HG03378 (cell line): ENCODE results near the gene FLVCR2.

Experiments used
- ATAC-seq: cut with Tn5 transposase; IDR thresholded peaks from one replicate; pipeline ENCODE4 v1.9.1; 2021; ENCODE audit warnings: mild to moderate bottlenecking, moderate library complexity; ENCODE audit not compliant: unreplicated experiment

Gene FLVCR2, protein sequence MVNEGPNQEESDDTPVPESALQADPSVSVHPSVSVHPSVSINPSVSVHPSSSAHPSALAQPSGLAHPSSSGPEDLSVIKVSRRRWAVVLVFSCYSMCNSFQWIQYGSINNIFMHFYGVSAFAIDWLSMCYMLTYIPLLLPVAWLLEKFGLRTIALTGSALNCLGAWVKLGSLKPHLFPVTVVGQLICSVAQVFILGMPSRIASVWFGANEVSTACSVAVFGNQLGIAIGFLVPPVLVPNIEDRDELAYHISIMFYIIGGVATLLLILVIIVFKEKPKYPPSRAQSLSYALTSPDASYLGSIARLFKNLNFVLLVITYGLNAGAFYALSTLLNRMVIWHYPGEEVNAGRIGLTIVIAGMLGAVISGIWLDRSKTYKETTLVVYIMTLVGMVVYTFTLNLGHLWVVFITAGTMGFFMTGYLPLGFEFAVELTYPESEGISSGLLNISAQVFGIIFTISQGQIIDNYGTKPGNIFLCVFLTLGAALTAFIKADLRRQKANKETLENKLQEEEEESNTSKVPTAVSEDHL

DNA sequence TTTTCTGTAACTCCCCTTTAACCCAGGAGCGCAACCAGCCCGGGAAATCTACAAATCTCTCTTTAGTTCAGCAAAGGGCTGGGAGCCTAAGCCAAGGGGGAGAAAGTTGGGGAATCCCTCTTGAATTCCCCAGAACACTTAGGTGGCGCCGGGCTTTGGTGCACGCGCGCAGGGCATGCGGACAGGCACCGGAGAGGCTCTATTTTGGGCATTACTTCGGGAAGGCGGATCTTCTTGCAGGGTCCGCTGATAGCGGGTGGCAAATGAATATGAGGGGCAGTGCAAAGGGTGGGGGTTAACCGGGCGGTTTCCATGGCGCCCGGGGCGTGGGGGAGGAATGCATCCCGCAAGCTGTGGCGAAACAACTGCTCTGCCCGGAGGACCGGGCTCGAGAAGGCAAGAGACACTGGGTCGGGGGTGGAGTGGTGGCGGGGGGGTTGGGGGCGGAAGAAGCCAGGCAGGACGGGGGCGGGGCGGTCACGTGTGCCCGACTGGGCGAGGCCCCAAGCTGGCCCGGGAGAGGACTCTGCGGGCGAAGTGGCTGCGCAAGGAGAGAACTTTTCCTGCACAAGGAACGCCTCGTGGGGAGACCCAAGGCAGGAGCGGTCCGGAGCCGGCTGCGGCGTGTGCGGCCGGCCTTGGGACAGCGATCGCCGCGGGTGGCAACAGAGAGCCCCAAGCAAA is at the start of gene FLVCR2:
TSS of gene FLVCR2 (plus strand) at position 519 of the 684 bp plus-strand sequence. CDS start 353 bp downstream, outside the sequence.
- peak; percentile 34 for ATAC-seq

DNA sequence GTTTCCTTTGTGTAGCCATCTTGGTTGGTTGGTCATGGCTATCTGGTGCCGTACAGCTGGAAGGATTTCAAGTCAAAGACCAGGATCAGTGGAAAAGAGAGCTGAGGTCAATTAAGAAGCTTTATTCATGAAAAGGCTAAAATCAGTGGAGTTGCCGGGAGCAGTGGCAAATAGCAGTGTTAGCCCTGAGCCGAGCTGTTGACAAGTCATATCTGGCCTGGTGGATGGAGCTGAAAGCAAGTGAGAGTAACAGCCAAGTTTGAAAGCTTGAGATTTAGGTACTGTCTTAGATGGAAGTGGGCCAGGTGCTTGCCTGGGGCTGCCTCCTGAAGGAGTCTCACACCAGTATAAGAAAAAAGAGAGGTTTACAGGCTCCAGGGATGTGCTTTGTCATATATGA is 47.2 kb upstream of the FLVCR2 start:
- ATAC-seq, result no peak

DNA sequence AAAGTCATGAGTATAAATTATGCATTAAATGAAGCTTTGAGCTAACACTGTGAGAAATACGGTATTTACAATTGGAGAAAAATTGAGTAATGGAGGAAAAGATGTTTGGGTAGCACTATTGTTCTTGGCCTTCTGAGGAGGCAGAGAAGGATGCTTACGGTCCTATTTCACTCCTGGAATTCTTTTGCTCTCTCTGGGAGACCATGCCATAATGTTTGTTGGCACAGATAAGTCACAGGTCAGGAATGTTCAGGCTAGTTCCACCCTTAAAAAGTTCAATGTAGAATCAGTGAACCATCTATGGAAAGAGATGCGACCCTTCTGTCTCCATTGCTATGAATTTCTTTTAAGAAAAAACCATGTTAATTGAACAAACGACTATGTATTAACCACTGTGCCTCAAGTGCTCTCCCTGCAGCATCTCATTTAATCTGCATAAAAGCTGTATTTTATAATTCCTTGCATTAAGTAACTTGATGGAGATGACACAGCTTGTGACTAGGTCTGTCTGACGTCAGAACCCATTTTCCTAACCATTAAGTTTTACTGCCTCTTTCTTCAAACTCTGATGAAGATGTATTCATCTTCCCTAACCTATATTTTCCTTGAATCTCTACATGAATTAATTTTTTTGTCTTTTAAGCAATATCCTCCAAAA is 46.6 kb upstream of the FLVCR2 start:
- no peak for ATAC-seq

DNA sequence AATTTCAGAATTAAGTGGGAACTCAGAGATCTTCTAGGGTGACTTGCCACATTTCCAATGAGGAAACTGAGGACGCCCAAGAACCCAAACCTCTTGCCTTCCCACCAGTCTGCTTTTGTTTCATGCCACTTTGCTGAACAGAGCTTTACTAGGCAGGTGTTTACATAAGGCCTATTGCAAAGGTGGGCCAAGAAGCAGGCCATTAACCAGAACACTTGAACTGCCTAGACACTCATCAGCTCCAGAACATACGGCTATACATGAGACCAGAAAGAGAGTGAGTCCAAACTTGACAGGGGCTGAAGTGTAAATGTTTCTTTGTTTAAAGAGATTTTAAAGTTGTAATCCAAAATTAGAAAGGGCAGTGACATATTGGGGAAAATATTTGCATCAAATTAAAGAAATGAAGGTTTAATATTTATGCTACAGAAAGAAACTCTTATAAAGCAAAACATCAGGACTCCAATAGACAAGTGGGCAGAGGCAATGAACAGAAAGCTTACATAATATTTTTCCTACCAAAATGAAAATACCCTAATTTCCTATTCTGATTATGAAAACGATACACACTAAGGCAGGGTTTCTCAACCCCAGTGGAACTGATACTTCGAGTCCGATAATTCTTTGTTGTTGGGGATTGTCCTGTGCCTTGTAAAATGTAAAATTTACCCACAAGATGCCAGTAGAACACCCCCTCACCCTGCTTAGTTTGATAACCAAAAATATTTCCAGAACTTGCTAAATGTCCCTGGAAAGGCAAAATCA is 44.4 kb upstream of the FLVCR2 start:
- no peak for ATAC-seq

DNA sequence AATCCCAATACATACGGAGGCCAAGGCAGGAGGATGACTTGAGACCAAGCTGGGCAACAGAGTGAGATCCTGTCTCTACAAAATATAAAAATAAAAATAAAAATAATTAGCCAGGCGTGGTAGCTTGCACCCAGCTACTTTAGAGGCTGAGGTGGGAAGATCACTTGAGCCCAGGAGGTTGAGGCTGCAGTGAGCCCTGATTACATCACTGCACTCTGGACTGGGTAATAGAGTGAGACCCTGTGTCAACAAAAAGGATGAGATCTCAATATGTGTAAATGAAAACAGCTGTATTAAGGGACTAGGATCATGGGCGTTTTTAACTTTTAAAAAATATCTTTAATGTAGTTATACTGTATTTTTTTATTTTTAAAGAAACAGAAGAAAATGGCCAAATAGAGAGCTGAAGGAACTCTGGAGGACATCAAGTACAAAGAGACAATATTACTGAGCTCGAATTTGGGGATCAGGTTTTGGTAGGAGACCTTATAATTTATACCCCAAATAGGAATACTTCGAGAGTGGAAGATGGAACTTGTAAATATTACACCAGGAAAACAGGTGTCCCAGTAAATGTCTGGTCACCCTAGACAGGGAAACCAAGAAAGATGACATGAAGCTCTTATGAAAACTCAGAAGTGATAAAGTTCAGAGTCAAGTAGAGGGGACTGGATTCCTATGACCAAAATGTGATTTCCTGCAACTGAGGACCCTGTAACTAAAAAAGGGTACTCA is 43.1 kb upstream of the FLVCR2 start:
- ATAC-seq, result no peak

DNA sequence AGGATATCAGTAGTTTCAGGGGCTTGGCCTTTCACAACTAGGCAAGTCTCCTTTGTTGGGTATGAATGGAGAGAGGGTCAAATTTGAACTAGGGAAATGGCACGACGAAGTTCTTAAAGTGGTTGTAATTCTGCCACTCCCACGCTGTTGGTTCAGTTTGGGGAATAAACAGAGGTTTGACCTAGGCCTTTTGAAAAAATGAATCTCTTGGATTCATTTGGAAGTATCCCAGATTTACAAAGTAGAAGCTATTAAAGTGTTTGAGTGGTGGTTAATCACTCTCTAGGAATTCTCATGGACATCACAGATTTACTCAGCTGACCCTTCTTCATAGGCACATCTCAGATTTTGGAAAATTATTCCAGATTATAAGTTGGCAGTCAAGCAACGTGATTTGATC is 41.3 kb upstream of the FLVCR2 start:
- no peak for ATAC-seq

DNA sequence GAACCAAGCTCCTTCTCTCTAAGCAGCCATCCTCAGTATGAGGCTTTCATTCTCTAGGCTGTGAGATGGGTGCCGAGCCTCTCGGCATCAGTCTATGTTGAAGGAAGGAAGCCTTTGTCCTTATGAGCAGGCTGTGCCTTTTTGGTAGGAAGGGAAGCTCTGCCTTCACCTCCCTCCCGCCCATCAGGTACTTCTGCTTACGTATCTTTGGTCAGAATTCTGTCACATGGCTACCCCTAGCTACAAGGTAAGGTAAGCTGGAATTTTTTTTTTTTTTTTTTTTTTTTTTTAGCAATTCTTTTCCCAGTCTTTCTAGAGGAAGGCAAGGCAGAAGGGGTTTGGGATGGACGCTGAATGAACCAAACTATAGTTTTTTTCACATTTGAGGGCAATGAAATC is 39.3 kb upstream of the FLVCR2 start:
- ATAC-seq, result no peak

DNA sequence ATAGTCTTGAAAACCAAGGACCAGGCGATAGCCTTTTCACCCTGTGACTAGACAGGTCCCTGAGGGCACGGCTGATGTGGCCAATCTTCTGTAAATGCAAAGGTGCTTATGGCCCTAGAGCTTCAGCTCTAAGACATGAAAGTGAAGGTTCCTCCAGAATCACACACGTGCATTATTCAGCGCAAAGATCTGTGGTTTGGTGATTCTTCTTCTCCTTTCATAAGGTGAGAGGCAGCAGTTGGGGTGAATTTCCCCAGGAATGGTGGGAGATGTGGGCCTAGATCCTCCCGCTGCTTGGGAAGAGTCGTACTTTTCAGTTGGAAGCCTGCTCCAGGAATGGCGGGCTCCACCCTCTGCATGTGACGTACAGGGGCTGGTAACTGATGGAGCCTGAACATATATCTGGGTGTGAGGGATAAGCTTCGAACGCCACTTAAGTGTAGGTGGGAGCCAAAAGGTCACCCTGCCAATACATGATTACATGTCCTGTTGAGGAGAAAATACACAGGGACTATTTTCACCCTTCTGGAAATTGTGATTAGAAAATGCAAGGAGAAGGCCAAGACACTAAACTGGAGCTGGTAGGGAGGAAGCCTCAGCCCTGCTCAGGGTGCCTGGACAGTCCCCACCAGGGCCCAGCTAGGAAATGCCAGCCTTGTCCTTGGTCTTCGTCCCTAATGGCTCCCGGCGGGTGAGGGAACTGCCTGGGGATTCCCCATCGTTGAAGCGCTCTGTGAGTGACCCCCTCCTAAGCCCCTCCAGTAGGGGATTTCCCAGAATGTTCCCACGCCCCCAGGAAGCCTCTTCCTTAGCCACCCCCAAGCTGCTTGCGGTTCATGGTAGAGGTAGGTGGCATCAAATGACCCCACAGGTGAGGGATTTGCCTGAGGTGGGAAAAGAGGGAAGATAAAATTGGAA is 38.6 kb upstream of the FLVCR2 start:
- peak; percentile 59 for ATAC-seq

DNA sequence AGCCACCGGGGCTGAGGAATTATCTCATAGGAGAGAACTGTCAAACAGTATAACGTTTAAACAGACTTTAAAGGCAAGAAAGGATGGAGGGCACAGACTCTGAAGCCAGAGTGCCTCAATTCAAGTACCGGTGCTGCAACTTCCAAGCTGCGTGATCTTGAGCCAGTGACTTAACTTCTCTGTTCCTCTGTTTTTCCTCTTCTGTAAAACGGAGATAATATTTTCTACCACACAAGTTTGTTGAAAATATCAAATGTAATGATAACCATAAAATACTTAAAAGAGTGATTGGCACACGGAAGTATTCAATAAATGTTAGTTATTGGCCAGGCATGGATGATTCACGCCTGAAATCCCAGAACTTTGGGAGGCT is 38.0 kb upstream of the FLVCR2 start:
- no peak for ATAC-seq

DNA sequence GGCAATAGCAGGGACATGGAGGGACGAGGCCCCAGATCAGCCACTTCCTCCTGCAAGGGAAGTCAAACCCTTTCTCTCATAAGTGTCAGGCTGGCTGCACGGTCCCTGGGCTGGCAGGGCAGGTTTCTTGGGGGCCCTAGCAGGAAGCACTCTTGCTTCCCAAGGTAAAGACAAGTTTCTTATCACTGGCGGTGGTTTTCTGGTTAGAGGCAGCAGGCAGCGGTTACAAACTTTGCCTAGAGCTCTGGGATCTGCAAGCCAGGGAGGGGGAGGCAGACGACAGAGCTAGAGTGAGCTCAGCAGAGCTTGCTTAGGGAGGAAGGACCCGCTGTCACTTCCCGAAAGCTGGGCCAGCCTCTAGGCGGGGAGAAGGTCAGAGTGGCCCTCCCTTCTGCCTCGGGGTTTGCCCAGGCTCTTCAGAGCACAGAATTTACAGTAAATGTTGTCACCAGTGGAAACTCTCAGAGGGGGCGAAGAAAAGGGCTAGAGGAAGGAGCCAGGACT is 35.8 kb upstream of the FLVCR2 start:
- ATAC-seq, result no peak

DNA sequence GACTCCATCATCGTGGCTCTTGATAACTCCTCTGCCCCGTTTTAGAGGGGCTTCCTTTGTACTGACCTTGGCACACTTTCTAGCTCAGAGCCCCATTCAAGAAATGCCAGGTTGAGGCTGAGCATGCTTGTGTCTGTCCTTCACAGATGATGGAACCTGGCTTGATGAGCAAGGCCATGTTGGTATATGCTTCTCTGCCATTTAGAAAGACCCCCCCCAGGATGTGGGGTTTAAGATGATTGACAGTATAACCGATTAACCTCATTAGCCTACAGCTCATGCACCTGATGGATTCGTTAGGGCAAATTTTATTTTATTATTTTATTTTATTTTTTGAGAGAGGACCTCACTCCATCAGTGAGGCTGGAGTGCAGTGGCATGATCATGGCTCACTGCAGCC is 35.2 kb upstream of the FLVCR2 start:
- ATAC-seq, result no peak

DNA sequence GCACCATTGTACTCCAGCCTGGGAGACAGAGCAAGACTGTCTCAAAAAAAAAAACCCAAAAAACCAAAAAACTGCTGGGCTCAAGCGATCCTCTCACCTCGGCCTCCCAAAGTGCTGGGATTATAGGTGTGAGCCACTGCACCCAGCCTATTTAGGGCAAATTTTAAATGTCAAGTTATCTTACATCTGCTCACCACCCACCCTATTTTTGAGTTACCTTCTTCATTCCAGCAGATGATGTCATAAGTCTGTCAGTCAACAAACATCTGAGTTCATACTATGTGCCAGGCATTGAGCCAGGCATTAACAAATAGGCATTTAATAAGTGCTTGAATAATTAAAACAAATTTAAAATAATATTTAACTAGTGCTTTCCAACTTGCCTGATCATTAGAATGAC is 34.6 kb upstream of the FLVCR2 start:
- no peak for ATAC-seq

DNA sequence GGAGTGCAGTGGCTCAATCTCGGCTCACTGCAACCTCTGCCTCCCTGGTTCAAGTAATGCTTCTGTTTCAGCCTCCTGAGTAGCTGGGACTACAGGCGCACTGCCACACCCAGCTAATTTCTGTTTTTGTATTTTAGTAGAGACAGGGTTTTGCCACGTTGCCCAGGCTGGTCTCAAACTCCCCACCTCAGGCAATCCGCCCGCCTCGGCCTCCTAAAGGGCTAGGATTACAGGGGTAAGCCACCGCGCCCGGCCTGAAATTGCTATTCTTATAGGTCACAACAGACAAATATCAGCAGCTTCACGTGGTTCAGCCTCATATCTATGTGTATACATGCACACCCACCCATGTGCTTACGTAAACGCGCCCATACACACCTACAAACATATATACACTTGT is 32.5 kb upstream of the FLVCR2 start:
- no peak for ATAC-seq

DNA sequence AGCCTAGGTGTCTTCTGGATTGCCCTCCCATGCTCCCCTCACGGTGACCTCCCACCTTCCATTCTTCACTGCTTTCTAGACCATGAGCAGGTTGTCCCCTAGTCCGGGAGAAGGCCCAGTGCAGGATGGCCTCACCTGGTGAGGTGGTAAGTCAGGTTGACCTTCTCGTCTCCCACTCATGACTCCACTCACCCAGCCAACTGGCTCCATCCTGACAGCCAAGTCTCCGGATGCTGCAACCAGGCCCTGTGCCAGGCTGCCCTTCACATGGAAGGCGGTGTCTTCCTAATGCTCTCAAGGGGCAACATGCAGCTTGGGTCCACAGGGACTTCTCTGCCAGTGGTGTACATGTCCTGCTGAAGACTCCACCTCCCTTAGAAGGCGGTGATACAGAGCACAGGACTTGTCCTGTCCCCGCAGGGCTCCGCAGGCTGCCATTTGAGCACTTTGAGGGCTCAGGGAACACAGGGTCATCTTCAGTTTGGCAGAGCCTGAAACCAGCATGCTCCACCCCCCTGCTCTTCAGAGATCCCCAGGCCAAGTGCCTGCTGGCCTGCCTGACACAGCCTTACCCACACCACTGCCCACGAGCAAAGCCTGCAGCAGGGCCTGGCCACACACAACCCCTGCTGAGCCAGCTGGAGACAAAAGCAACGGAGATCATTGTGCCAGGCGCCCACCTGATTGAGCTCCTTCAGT is 30.7 kb upstream of the FLVCR2 start:
- ATAC-seq, result no peak

DNA sequence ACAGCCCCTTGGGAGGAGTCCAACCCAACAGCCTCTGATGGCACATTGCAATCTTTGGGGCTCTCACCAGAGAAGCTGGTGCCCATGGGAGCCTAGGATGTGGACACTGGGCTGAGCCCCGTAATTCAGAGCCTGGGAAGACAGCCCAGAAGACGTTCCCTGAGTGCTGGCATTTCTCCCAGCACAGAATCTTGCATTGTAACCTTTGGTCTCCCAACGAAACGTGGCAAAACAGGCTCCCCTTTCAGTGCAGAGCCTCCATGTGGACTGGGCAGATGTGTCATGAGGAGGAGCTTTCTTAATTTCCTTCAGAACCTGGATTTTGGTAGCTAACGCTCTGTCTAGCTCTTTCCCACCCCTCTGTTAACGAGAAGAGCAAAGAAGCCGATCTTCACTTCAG is 29.9 kb upstream of the FLVCR2 start:
- no peak for ATAC-seq

DNA sequence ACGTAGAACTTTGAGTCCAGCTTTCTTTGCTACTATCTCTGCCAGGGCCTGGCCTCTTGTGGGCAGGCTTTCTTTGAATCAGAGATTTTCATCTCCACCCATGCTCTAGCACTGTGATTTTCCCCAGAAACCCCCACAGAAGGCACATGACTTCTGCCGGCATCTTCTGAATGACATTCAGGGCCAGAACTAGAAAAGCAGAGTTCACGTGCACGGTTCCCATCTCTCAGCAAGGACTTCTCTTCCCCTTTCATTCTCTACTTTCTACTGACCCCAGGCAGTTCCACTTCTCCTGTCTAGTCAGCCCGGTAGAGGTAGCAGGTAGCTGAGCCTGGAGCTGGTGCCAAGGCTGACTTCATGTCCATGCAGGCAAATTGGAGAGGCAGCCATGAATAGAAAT is 29.3 kb upstream of the FLVCR2 start:
- ATAC-seq, result peak; percentile 55

DNA sequence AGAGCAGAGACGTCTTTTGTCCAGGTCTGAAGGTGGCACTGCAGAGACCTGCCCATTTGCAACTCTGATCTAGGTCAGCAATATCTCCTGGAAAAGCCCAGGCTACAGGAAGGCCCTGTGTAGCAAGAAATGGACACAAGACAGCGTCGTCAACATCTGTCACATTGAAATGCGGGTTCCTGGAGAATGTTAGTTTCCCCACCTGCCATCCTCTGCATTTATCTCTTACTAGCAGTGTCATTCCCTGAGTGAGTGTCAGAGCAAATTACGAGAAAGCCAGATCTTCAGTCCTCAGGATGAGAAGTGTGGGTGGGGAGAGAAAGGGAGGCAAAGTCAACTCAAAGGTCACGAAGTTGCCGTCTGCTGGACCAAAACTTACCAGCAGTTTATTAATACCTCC is 27.4 kb upstream of the FLVCR2 start:
- no peak for ATAC-seq

DNA sequence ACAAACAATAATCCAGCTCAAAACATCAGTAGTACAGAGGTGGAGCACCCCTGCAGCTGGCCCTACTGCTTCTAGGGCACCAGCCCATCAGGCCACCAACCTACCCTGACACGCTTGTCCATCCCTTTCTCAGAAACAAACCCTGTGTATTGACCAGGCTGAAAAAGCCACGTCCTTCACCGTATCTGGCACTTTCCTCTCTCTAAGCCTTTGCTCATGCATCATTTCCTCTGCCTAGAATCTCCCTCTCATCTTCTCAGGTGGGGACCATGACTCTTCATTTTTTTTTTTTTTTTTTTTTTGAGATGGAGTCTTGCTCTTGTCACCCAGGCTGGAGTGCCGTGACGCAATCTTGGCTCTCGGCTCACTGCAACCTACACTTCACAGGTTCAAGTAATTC is 25.3 kb upstream of the FLVCR2 start:
- no peak for ATAC-seq
